ENCODE data around the gene COL12A1.
A peak's percentile ranks its signal among the peaks of the same experiment; 100 is the strongest.

The COL12A1 gene

DNA sequence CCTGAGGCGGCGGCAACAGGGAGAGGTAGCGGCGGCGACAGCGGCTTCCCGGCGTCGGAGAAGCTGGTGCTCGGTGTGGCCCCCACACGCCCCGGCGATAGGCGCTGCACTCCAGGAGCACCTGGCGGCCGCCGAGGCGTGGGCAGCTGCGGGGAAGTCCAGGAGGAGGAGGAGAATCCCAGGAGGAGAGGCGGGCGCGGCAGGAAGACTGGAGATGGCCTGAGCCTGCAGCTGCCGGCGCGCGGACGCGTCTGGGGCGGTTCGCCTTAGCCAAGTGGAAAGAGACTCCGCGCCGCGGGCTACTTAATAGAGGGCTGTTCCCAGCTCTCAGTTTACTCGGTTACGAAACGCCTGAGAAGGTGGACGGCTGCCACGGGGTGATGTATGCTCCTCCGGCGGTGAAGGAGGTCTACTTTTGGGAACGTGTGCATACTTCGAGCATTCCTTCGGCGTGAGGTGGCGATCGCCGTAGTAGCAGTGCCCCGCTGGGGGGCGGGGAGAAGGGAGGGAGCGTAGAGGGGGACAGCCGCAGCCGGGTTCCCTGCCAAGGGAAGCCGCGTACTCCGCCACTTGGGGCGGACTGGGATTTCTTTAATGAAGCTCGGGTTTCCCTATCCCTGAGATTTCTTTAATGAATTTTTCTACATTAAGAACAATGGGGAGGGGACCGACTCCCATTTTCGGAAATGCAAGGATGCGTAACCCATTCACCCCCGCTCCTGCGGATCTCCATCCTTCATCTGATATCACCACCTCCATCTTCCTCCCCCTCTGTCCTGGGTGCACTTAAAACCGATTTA is at the start of gene COL12A1:
TSS of gene COL12A1 (minus strand) at position 278 of the 800 bp plus-strand sequence. CDS start 3,261 bp downstream, outside the sequence.
- FAIRE-seq = no peak

GRCh38 chr6:75250552-75250951 is 44.7 kb upstream of the COL12A1 start:
- peak; percentile 31 for FAIRE-seq

More for the DNA sequence above, at the start of gene COL12A1:
- no peak for DNase-seq (ENCODE audit: extremely low spot score, insufficient read length, low read depth)

DNA sequence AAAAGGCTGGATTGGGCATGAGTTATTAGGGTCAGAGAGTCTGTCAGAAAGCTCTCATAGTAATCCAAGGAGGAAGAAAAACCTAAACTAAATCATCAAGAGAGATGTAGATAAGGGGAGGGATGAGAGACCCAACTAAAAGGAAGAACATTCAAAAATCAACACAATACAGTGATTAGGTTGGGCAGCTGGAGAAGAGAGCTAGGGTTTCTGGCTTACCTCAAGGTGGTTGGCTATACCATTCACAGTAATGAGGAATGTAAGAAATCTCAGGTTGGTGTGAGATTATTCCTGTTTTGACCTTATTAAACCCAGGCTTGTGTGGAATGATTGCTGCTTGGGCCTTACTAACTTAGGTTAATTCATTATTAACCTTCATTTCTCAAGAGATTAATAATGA is 44.0 kb upstream of the COL12A1 start:
- no peak for DNase-seq (ENCODE audit: extremely low spot score, insufficient read length, low read depth)
- no peak for FAIRE-seq

More at GRCh38 chr6:75250552-75250951, 44.7 kb upstream of the COL12A1 start:
- no peak for DNase-seq (ENCODE audit: extremely low spot score, insufficient read length, low read depth)

DNA sequence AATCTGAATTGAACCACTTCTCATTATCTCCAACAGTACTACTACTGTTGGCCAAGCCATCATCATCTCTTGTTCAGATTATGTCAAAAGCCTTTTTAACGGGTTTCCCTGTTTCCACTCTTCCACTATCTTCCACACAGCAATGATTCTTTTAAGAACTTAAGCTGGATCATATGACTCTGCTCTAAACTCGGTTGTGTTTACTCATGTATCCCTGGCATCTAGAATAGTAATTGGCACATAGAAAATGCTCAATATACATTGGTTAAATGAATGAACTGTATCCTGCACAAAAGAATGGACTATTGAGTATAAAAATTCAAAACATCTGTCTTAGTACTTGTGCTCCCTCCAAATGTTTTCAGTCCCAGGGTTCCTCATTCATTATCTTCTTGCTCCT is 40.5 kb upstream of the COL12A1 start:
- FAIRE-seq (no peak), DNase-seq (ENCODE audit: extremely low spot score, insufficient read length, low read depth) (no peak)

- DNase-seq (ENCODE audit: extremely low spot score, insufficient read length, low read depth) (no peak), FAIRE-seq (no peak)
These were observed 38.3 kb upstream of the COL12A1 start for GRCh38 chr6:75244063-75244584.

DNA sequence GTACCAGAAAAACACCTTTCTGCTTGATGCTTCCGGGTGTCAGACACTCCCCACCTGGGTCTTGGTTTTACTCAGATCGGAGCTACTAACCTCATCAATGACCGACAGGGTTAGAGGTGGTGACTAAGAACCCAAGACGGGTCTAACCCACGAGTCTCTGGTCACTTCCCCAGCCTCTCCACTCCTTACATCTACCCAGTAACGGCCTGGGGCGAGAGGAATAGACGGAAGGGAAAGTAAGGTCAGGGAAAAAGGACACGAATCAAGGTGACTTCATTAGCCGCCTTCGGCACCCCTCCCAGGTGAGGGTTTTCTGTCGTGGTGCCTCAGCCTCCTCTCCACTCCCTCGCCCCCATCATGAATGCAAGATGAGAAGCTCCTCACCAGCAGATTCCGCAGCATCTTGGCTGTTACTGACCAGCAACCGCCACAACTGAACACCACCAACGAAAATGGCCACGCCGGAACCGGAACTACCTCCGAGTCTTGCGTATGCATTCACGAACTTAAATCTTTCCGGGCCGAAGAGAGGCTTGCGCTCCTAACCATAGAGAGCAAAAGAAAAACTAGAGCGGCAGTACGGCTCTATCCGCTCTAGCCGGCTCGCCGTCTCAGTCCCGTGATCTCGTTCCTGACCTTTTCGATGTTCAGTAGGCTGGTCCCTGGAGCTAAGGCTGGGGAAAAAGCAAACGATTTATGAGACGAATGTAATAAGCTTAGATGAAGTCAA is 37.6 kb upstream of the COL12A1 start, which contains the start of gene COX7A2:
TSS of gene COX7A2 (minus strand) at position 469 of the 730 bp plus-strand sequence. CDS start at position 402, 67 bp downstream.
- peak; percentile 99 for FAIRE-seq

DNA sequence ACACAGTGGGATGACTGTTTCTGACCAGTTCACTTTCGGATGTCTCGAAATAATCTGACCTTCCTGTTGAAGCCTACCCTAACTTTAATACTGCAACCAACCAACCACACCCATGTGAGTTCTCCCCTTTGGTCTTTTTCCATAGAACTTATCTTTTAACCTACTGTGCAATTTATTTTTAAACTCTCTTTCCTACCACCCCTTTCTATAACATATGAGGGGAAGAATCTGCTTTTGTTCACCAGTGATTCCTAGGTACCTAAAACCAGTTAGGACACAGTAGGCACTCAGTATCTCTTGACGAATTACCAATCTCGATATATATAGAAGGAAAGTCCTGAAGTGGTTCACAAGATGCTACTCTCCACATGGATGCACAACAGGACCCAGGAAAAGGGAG is 30.8 kb upstream of the COL12A1 start:
- DNase-seq (ENCODE audit: extremely low spot score, insufficient read length, low read depth) (no peak), FAIRE-seq (no peak)

More for the DNA sequence above, 37.6 kb upstream of the COL12A1 start, which contains the start of gene COX7A2:
- peak; percentile 68 for DNase-seq (ENCODE audit: extremely low spot score, insufficient read length, low read depth)

- FAIRE-seq (no peak), DNase-seq (ENCODE audit: extremely low spot score, insufficient read length, low read depth) (no peak)
These were observed 29.4 kb upstream of the COL12A1 start for GRCh38 chr6:75235271-75235670.

- no peak for FAIRE-seq
- DNase-seq (ENCODE audit: extremely low spot score, insufficient read length, low read depth) = no peak
These were observed 28.4 kb upstream of the COL12A1 start for GRCh38 chr6:75234126-75234865.

DNA sequence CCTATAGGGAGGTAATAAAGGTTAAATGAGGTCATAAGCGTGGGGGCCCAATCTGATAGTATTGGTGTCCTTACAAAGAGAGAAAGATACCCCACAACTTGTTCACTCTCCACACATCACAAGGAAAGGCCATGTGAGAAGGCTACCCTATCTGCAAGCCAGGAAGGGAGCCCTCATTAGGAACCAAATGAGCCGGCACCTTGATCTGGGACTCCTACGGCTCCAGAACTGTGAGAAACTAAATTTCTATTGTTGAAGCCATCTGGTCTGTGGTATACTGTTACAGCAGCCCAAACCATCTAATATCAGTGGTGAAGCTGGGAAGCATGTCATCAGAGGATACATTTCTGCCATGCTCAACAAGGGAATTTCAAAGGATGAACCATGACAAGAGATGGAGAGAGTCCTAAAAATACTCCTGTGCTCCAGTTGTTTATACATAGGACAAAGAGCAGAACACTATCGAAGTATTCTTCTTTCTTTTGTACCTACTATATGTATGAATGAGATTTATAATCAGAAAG is 27.3 kb upstream of the COL12A1 start:
- FAIRE-seq = no peak
- DNase-seq (ENCODE audit: extremely low spot score, insufficient read length, low read depth) = no peak

DNA sequence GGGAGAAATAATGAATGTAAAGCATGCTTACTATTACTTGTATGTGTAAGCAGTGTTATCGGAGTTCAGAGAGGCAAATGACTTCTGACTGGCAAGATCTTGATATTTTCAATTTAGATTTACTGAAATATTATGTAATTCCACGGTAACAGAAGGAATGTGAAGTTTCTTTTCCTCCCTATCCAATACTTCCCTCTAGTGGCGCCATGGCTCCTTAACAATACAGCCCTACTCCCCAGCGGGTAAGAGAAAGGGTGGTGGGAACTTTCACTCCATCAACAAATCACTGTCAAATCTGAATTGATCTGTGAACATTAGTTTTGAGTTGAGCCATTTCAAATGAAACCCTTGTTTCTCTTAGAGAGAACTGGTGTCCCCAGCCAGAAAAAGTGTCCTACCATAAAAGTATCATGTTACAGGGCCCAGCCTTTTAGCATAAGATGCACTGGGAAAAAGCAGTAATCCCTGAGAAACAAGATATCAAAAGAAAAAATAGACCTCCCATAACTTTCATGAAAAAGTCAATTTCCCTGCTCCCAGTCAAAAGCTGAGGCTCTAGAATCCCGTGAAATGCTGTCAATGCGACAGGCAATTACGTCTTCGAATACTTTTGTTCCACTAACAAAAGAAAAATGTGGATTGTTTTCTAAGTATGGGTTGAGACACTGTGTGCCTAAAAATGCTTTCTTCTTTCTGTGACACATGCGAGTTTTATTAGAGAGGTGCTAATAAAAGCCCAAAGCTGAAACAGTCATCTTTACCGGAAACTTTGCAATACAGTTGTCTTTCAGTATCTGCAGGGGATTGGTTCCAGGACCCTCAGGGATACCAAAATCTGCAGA is 24.9 kb upstream of the COL12A1 start:
- DNase-seq (ENCODE audit: extremely low spot score, insufficient read length, low read depth) (no peak), FAIRE-seq (no peak)

DNA sequence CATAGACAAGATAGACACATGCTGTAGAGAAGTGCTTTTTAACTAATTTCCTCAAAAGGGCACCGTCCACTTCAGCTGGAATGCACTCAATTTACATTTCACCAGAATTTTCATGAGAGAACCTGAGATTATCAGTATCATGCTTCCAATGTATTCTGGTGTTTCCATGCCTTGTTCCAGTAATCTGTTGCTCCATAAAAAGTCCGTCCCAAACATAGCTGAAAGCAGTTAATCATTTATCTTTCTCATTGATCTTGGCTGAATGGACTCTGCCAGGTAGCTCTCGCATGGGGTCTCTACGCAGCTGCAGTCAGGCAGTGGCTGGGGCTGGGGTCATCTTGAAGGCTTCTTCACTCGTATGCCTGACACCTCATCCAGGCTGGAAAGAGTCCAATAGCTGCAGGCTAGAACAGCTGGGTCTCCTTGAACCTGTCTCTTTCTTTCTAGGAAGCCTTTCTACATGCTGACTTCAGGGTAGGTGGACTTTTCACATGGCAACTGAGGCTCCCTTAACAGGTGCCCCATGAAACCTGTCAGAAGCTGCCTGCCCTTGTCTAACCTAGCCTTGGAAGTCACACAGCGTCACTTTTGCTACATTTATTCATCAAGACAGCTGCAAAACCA is 18.6 kb upstream of the COL12A1 start:
- FAIRE-seq (no peak), DNase-seq (ENCODE audit: extremely low spot score, insufficient read length, low read depth) (no peak)

GRCh38 chr6:75223428-75223827 is 17.6 kb upstream of the COL12A1 start:
- FAIRE-seq = no peak

DNA sequence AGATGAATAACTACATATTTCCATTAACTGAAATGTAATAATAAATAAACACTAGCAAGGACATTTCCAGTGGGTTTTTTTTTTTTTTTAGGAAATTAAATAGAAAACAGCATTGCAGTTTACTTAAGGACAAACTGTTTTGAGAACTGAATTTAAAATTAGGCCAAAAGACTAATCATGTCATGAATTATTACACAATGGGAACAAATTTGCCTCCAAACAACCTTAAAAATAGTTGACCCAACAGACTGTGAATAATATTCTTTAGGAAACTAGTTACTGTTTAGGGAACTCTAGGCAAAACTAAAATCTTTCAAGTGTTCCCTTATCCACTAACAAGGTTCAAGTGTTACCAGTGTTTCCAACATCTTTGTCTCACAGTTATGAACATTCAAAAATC is 16.4 kb upstream of the COL12A1 start:
- DNase-seq (ENCODE audit: extremely low spot score, insufficient read length, low read depth) (no peak), FAIRE-seq (no peak)

More at GRCh38 chr6:75223428-75223827, 17.6 kb upstream of the COL12A1 start:
- no peak for DNase-seq (ENCODE audit: extremely low spot score, insufficient read length, low read depth)

- no peak for DNase-seq (ENCODE audit: extremely low spot score, insufficient read length, low read depth)
These were observed 15.3 kb upstream of the COL12A1 start for GRCh38 chr6:75221116-75221515.

DNA sequence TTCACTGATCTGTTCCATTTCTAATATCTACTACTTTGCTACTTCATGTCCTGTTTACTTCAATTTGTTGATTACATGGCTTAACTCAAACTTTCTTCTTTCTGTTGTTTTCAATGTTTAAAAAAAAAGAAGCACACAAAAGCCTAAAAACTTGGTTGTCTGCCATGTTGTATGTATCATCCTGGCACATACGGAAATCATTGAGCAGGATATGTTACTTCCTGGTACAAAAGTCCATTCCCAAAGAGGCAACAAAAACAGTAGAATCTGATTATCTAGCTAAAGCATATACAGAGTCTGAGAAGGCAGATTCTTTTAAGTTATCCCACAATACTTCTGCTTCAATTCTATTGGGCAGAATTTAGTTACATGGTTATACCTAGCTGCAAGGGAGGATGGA is 14.5 kb upstream of the COL12A1 start:
- DNase-seq (ENCODE audit: extremely low spot score, insufficient read length, low read depth) (no peak), FAIRE-seq (no peak)

More at GRCh38 chr6:75221116-75221515, 15.3 kb upstream of the COL12A1 start:
- FAIRE-seq = no peak

DNA sequence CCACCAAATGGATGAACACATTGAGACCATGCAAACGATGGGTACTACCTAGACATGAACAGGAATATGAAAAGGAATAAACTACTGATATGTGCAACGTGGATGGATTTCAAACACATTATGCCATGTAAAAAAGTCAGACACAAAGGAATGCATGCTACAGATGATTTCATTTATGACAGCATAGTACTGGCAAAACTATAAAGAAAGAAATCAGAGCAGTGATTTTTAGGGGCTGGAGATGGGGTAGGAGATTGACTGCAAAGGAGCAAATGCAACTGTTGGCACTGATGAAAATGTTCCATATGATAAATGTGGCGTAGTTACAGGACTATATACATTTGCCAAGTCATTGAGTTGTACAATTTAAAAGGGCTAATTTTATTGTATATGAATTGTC is 13.4 kb upstream of the COL12A1 start:
- no peak for FAIRE-seq
- DNase-seq (ENCODE audit: extremely low spot score, insufficient read length, low read depth) = no peak

- DNase-seq (ENCODE audit: extremely low spot score, insufficient read length, low read depth) (no peak), FAIRE-seq (no peak)
These were observed 11.3 kb upstream of the COL12A1 start for GRCh38 chr6:75217193-75217592.

- DNase-seq (ENCODE audit: extremely low spot score, insufficient read length, low read depth) (no peak), FAIRE-seq (no peak)
These were observed 9.4 kb upstream of the COL12A1 start for GRCh38 chr6:75215291-75215690.
